A673 (cell line): Measurements from ENCODE around the gene RGP1.

Experiments
- EZH2 ChIP-seq: fragments of 200-600 bp; sonication (generic); IDR thresholded peaks from 2 replicates; pipeline ENCODE4 v1.6.1; 2017; ENCODE audit warnings: borderline replicate concordance, low read depth, mild to moderate bottlenecking, mixed read lengths, antibody characterized with exemption, low read length; ENCODE audit not compliant: poor library complexity, severe bottlenecking
- TF ChIP-seq, protein P1 (sequence below): fragments of 300-800, 200-600 bp; sonication (generic); conservative IDR thresholded peaks from 2 replicates; pipeline ENCODE4 v1.5.1; 2017; ENCODE audit warnings: low read depth, mild to moderate bottlenecking, antibody characterized with exemption, low read length, moderate library complexity, mixed read lengths

DNA sequence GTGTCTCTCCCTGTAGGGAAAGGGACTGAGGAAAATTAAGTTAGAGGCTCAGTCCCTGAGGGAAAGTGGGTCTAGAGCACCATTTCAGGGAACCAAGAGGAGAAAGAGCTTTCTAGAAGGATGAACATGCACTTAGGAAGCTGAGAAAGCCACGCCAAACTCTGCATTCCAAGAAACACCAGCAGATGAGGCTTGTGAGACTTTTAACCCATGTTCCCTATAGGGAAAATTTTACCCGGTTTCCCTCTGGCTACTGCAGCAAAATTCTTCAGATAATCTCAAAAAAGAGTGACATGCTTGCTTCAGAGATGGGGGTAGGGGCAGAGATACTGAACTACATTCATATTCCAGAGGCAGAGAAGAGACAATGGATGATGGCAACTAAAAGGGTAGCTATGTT lies 25.7 kb upstream of the RGP1 start:
- TF ChIP-seq, protein P1, sequence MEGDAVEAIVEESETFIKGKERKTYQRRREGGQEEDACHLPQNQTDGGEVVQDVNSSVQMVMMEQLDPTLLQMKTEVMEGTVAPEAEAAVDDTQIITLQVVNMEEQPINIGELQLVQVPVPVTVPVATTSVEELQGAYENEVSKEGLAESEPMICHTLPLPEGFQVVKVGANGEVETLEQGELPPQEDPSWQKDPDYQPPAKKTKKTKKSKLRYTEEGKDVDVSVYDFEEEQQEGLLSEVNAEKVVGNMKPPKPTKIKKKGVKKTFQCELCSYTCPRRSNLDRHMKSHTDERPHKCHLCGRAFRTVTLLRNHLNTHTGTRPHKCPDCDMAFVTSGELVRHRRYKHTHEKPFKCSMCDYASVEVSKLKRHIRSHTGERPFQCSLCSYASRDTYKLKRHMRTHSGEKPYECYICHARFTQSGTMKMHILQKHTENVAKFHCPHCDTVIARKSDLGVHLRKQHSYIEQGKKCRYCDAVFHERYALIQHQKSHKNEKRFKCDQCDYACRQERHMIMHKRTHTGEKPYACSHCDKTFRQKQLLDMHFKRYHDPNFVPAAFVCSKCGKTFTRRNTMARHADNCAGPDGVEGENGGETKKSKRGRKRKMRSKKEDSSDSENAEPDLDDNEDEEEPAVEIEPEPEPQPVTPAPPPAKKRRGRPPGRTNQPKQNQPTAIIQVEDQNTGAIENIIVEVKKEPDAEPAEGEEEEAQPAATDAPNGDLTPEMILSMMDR = no peak
- no peak for TF ChIP-seq EZH2
